NCI-H460 (cell line): ENCODE data around the gene NLN. TPM values are rescaled to one million over a fixed set of nuclear protein-coding genes. Genes with fewer than 3 reads are reported as not detected.
"Not testable (repeated sequence)": the region's sequence is repeated elsewhere in the genome, so short reads cannot be mapped to it uniquely, and the experiment has no call there.

Source experiments
- DNase-seq: peaks from one replicate; pipeline ENCODE4 v3.0.0-alpha.2; 2016; ENCODE audit warnings: low read depth; ENCODE audit errors: extremely low read depth
- total RNA-seq: library from RNA; depleted of rRNA; stranded (reverse); fragments of >200 nt; shearing (Covaris generic); gene quantifications from 2 replicates; pipeline ENCODE4 v1.2.3, GENCODE V29; 2014; rRNA removed

NLN gene
- total RNA-seq, 1 experiment from 2014 or later, result 89.5 TPM

DNA sequence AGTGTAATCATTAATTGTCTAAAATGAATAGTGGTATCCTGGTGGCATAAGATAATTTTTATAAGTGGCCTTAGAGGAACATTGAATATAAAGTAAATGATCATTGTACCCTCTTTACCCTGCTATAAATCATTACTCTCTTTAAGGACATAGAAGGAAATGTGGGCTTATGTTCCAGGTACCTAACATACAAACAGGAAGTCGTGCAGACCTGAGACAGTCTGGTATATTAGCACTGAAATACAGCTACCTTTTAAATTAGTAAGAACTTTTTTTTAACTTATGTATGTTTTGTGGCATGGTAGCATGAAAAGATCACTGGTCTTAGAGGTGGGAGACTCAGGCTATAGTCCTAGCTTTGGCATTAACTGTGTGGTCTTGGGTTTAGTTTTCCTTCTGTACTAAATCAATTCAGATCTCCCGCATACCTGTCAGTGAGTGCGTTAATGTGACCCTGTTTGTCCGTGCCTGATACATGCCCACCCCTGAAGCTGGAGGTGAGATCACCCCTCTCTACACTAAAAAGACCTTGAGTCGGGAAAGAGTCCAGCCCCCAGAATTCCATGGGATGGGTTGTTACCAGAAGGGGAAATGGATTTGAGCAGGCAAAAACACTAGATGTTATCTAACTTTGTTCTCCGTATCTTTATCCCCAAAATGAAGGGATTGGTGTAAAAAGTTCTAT, 145.0 kb downstream of the NLN start:
- no peak for DNase-seq

DNA sequence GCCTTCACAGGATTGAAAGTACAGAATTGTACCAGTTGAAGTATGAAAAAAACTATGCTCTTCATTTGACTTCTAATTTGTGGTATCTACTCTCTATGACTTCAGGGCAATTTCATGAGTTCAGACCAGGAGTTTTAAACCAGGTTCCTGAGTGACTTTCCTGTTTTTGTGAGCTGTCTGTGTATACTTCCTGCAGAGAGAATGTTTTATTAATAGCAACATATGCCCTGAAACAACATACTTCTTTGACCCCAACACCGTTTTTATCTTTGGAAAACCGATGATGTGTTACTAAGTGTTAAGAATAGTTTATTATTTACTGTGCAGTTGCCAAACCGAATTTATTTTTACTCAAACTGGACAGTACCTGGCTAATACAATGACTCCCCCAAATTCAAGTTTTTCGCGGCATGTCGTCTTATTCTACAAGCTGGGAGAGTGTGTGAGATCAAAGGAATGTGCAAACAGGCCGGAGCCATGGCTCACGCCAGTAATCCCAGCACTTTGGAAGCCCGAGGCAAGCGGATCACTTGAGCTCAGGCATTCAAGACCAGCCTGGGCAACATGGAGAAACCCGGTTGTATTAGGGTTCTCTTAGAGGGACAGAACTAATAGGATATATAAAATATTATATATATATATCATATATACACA, 145.7 kb downstream of the NLN start:
- no peak for DNase-seq

DNA sequence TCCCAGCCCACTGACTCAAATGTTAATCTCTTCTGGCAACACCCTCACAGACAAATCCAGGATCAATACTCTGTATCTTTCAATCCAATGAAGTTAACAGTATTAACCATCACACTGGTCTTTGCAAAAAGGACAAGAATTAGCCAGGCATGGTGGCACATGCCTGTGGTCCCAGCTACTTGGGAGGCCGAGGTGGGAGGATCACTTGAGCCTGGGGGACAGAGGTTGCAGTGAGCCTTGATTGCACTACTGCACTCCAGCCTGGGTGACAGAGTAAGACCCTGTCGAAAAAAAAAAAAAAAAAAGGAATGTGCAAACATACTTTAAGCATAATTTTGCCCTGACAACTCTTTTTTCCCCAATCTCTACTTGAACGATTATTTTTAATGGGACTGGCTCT, 146.5 kb downstream of the NLN start:
- no peak for DNase-seq

DNA sequence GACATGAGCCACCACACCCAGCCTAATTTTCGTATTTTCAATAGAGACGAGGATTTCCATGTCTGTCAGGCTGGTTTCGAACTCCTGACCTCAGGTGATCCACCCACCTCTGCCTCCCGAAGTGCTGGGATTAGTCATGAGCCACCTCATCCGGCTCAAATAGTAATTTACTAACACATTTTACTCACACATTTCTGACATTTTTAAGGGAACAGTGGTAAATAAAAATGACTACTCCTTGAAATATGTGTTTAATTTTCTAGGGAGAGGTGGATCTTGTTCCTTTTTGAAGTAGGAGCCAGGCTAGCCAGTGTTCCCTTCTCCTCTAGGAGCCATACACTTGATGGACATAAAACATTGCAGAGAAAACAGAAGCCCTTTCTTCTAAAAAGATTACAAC, 149.2 kb downstream of the NLN start:
- no peak for DNase-seq

DNA sequence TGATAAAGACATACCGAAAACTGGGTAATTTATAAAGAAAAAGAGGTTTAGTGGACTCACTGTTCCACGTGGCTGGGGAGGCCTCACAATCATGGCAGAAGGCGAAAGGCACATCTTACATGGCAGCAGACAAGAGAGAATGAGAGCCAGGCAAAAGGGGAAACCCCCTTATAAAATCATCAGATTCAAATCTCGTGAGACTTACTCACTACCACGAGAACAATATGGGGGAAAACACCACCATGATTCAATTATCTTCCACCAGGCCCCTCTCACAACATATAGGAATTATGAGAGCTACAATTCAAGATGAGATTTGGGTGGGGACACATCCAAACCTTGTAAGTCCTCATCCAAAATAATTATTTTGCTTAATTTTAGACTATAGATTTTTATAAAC, 149.8 kb downstream of the NLN start:
- not testable (repeated sequence) for DNase-seq

- DNase-seq, result no peak
These were observed 151.3 kb downstream of the NLN start for GRCh38 chr5:65873181-65873750.

GRCh38 chr5:65874241-65874640, 152.2 kb downstream of the NLN start:
- DNase-seq, result no peak

GRCh38 chr5:65876496-65876895, 154.5 kb downstream of the NLN start:
- no peak for DNase-seq

GRCh38 chr5:65876970-65877369, 155.0 kb downstream of the NLN start:
- no peak for DNase-seq

Other genes starting within 250 kb of the NLN start
- 14.3 and 15.0 TPM in 2 replicates for gene ADAMTS6, start 240.3 kb upstream of the NLN start, total RNA-seq
- gene CENPK, start 159.0 kb upstream of the NLN start, total RNA-seq, result 40.0 and 44.0 TPM in 2 replicates
- 27.6 and 48.5 TPM in 2 replicates for gene PPWD1, start 158.9 kb upstream of the NLN start, total RNA-seq
- gene TRIM23, start 97.9 kb upstream of the NLN start, total RNA-seq, result 13.9 and 16.5 TPM in 2 replicates
- 7.5 and 10.2 TPM in 2 replicates for gene SHLD3, start 97.2 kb upstream of the NLN start, total RNA-seq
- 32.8 and 44.0 TPM in 2 replicates for gene TRAPPC13, start 97.2 kb upstream of the NLN start, total RNA-seq
- 26.0 and 30.3 TPM in 2 replicates for gene SGTB, start 96 bp upstream of the NLN start, total RNA-seq
- 71.3 and 89.4 TPM in 2 replicates for gene ERBIN, start 204.4 kb downstream of the NLN start, total RNA-seq